Stimulated activated CD4-positive, alpha-beta T cell treated with anti-CD3 and anti-CD28 coated beads, Interleukin-12 subunit alpha, Interleukin-12 subunit beta, amount 100 ng/mL, for 48 hours (primary cell): Measurements from ENCODE around the gene SLITRK1.

Experiments used
- DNase-seq, 3 donors: peaks; one replicate each; pipeline ENCODE4 v3.0.0-alpha.2; 2020; ENCODE audit warnings: low read depth in 2 of 3, low spot score in 1 of 3

The SLITRK1 gene

DNA sequence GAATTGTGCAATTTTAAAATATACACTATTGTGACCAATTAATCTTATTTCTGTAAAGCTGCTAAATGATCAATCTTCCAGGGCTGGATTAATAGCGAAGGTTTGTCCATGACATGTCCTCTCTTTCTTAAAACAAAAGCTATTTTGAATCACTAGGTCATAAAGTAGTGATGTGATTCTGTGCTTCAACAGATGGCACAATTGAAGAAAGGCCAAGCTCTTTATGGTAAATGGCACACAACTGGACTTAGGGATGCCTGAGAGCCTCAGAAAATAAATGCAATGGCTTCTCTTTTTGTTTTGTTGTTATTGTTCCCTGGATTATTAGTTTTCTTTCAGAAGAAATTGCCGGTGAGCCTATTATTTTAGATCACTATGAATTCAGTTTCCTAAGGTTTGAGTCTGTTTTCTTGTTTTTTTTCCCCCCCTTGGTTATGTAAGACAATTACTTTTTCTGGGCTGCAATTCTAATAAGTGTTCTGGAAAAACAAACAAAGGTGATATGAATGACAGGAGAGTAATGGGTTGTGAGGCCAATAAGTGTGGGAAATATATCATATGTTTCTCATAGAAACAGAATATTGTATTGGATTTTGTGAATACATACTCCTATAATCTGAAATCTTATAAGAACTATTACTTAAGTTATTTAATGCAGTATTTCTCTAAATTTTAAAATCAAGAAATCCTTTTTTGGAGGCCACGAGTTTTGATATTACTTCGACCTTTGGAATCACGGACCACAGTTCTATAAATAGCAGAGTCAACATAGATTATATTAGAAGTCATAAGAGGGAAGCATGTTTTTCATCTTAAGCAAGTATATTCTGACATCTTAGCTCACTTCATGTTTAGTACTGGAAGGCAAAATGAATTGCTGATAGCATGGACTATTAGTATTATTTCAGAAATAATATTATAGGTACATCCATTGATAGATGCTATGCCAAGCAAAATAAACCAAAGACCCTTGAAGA is 16.8 kb downstream of the SLITRK1 start:
- no peak for DNase-seq

DNA sequence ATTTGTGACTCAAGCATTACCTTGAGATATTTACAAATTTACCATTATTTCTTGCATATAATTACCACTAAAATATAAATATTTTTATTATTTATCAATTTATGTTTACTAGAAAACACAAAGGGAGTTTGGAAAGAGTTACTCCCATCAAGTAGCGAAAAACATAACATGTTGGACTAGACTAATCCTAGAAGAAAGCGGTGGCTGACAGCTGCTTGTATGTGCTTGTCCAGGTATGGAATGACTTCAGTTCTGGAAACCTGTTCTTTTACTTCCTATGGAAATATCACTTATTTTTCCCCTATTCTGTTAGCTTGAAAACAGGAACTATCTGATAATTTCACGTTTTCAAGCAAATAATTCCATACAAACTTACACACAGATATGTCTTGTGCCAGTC is 28.5 kb downstream of the SLITRK1 start:
- no peak for DNase-seq

DNA sequence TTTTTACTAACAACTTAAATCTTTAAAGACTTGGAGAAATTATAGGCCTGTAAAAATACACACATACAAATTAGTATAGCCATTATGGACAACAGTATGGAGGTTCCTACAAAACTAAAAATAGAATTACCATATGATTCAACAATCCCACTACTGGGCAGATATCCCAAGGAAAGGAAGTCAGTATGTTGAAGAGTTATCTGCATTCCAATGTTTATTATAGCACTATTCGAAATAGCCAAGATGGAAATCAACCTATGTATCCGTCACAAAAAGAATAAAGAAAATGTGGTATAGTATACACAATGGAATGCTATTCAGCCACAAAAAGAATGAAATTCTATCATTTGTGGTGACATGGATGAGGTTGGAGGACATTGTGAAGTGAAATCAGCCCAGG is 37.2 kb downstream of the SLITRK1 start:
- DNase-seq, result no peak

DNA sequence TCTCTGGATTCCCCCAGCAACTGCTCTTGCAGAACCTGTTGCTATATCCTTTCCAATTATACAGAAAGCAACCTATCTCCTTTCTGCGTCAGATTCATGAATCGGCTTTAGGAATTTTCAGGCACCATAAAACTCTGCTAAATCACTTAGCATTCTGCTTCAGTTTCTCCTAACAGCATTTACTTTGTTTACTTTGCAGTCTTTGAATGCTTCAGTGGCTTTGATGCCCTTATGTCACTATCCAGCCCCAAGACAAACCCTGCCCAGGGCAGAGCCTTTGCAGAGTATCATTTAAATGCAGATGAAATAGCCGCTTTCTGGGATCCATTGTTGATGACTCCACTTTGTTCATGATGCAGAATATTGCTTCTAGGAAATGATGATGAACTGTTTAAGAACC is 43.1 kb downstream of the SLITRK1 start:
- DNase-seq, result no peak

DNA sequence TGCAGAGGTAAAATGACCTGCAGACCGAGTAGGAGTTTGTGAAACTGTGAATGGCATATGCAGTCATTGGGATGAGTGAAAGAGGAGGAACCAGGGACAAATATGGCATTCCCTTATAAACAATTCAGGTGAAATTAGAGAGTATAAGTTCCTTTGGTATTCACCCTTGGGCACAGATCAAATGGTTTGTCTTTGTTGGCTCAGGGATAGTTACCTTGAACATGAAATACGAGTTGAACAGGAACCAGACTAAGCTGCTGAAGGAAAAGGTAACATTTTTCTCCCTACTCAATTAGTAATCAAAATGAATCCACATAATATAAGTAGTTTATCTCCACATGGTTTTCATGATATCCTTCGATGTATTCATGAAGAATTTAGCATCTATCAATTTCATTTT is 50.5 kb downstream of the SLITRK1 start:
- DNase-seq, result no peak

DNA sequence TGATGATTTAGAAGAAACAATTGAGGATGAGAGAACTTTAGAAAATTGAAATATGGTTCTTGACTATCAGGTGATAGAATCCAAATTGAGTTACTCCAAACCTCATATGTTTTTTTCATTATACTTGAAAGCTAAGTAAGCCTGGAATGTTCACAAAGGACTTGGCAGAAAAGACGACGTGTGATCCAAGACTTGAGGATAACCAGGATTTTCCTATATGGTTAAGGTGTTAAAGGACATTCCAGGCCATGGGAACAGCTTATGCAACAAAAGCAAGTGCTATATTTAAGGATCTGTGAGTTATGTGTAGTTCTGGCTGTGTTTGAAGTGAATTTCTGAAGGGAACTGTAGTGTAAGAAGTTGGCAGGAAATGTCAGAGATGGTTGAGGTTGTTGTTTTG is 52.5 kb downstream of the SLITRK1 start:
- no peak for DNase-seq

DNA sequence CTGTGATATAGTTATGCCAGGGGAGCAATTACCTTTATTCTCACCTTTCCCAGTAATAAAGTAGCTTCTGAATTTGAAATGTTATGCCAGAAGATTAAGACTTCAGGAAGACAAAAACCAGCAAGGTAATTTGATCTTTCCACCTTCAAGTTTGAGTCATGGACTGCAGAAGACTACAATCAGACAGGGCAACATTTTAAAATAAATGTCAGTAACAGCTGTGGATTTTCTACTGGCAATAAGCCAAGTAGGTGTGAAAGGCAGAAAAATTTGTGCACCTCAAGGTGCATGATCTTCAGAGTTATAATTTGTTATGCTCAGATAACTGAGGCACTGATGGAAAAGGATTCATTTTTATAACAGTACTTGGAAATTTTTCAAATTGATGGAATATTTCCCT is 54.9 kb downstream of the SLITRK1 start:
- no peak for DNase-seq
